Measurements from ENCODE around the gene DTNB.

The DTNB gene

DNA sequence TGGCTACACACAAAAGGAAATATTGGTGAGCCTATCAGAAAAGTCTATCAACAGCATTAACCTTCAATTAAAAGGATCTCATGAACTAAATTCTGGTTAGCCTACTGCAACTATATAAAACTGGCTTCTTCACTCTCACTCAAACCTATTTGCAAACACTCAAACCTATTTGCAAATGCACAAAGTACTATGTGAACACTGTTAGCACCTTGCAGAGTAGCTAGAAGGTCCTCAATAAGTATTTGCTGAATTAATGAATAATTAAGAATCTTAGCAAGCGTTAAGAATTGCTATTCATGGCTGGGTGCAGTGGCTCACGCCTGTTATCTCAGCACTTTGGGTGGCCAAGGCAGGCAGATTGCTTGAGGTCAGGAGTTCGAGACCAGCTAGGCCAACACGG, 150.3 kb downstream of the DTNB start (continued):
- TF ChIP-seq ZBTB1 (tag by site-specific recombination; IDR thresholded peaks at IDR 0.05) (no peak), WT1 (tag by site-specific recombination; IDR thresholded peaks at IDR 0.05) (no peak), ZNF600 (tag by site-specific recombination; IDR thresholded peaks at IDR 0.05) (no peak), ZBTB8A (tag by site-specific recombination; IDR thresholded peaks at IDR 0.05) (no peak), GFI1B (tag by site-specific recombination; IDR thresholded peaks at IDR 0.05) (no peak), ZNF423 (tag by site-specific recombination; IDR thresholded peaks at IDR 0.05) (no peak)
- TF ChIP-seq, protein P1, sequence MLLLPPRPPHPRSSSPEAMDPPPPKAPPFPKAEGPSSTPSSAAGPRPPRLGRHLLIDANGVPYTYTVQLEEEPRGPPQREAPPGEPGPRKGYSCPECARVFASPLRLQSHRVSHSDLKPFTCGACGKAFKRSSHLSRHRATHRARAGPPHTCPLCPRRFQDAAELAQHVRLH (tag by site-specific recombination; IDR thresholded peaks at IDR 0.05) = no peak

DNA sequence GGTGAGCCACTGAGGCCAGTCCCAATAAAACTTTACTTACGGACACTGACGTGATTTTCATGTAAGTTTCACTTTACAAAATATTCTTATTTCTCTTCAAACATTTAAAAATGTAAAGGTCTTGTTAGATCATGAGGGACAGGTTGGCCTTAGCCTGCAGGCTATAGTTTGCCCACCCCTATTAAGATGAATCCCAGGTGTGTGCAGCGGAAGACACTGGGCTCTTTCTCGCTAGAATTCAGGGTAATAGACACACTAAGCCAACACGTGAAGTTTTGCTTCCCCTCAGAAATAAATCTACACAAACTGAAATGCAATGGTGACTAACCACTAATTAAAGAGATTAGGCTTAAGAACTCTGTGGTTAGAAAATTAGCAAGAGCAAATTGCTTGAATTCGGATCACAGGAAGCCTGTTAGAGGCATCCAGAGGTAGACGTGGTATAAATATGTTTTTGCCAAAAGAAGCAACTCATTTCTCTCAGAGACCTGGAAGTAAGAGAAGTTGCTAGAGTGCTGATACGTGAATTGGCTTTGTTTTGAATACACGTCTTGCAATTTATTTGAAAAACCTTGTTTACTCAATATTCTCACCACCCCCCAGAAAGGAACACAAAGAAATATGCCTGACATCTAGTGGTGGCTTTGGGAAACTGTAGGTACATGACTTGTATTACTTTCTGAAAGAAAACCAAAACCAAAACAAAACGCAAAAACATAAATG, 151.6 kb downstream of the DTNB start:
- POLR2A ChIA-PET = no interaction called here
- TF ChIP-seq, protein P1 (tag by site-specific recombination; IDR thresholded peaks at IDR 0.05) = no peak
- peak; percentile 63; the same call in 1 of the 2 replicates for TF ChIP-seq GLIS1 (tag by site-specific recombination; IDR thresholded peaks at IDR 0.05)
- TF ChIP-seq ZNF473 (tag by site-specific recombination; IDR thresholded peaks at IDR 0.05) = no peak
- TF ChIP-seq ZBTB8A (tag by site-specific recombination; IDR thresholded peaks at IDR 0.05) = no peak
- no peak for TF ChIP-seq ZNF335 (tag by site-specific recombination; conservative IDR thresholded peaks at IDR 0.05)
- no peak for TF ChIP-seq ZNF23 (tag by site-specific recombination; IDR thresholded peaks at IDR 0.05; ENCODE audit: borderline replicate concordance)
- TF ChIP-seq ZNF114 (tag by site-specific recombination; IDR thresholded peaks at IDR 0.05) = no peak
- no peak for TF ChIP-seq ZSCAN30 (tag by site-specific recombination; IDR thresholded peaks at IDR 0.05)
- no peak for TF ChIP-seq ZNF112 (tag by site-specific recombination; IDR thresholded peaks at IDR 0.05)
- TF ChIP-seq, protein P2, sequence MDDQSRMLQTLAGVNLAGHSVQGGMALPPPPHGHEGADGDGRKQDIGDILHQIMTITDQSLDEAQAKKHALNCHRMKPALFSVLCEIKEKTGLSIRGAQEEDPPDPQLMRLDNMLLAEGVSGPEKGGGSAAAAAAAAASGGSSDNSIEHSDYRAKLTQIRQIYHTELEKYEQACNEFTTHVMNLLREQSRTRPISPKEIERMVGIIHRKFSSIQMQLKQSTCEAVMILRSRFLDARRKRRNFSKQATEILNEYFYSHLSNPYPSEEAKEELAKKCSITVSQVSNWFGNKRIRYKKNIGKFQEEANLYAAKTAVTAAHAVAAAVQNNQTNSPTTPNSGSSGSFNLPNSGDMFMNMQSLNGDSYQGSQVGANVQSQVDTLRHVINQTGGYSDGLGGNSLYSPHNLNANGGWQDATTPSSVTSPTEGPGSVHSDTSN (CRISPR knock-in tag; IDR thresholded peaks at IDR 0.05) = no peak
- TF ChIP-seq ZNF544 (tag by site-specific recombination; IDR thresholded peaks at IDR 0.05) = no peak
- TF ChIP-seq BCL11A (tag by site-specific recombination; IDR thresholded peaks at IDR 0.05; ENCODE audit: low read depth) = no peak
- peak; percentile 61; the same call in 1 of the 2 replicates for TF ChIP-seq PRDM6 (tag by site-specific recombination; IDR thresholded peaks at IDR 0.05)
- no peak for TF ChIP-seq HIC1 (tag by site-specific recombination; IDR thresholded peaks at IDR 0.05)
- TF ChIP-seq ZNF560 (tag by site-specific recombination; IDR thresholded peaks at IDR 0.05; ENCODE audit: borderline replicate concordance) = no peak
- TF ChIP-seq ZSCAN4 (tag by site-specific recombination; IDR thresholded peaks at IDR 0.05) = no peak
- TF ChIP-seq, protein P3, sequence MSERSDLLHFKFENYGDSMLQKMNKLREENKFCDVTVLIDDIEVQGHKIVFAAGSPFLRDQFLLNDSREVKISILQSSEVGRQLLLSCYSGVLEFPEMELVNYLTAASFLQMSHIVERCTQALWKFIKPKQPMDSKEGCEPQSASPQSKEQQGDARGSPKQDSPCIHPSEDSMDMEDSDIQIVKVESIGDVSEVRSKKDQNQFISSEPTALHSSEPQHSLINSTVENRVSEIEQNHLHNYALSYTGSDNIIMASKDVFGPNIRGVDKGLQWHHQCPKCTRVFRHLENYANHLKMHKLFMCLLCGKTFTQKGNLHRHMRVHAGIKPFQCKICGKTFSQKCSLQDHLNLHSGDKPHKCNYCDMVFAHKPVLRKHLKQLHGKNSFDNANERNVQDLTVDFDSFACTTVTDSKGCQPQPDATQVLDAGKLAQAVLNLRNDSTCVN (tag by site-specific recombination; optimal IDR thresholded peaks at IDR 0.05) = no peak
- no peak for TF ChIP-seq ZNF423 (tag by site-specific recombination; IDR thresholded peaks at IDR 0.05)
- TF ChIP-seq CTCF (tag by site-specific recombination; IDR thresholded peaks at IDR 0.05) = 0 out of 2 replicates have a peak, but pooled peaks have one; percentile 43
- TF ChIP-seq ZNF701 (tag by site-specific recombination; IDR thresholded peaks at IDR 0.05) = no peak
- no peak for TF ChIP-seq ZNF266 (tag by site-specific recombination; IDR thresholded peaks at IDR 0.05; ENCODE audit: low read depth)
- no peak for TF ChIP-seq ZNF433 (tag by site-specific recombination; IDR thresholded peaks at IDR 0.05; ENCODE audit: low read depth)

More for the DNA sequence above, 151.6 kb downstream of the DTNB start:
- no peak overlapping the region for H3K27ac ChIP-seq (ENCODE audit: extremely low read depth, low read depth, low read length)
- H3K4me1 ChIP-seq (ENCODE audit: control insufficient read depth, insufficient read depth, low read length) = peaks cover 2% of the 10 kb centered on the region; the same call in 1 of the 2 replicates
- no peaks in the 10 kb centered on the region; a peak in 1 of 3 replicates for H3K36me3 ChIP-seq (ENCODE audit: control insufficient read depth in 2 of 2, insufficient read depth in 1 of 2, low read length in 2 of 2)
- no peak overlapping the region for H3K4me3 ChIP-seq (ENCODE audit: low read depth, low read length)
- no peaks in the 10 kb centered on the region for H3K9me3 ChIP-seq (ENCODE audit: control insufficient read depth, insufficient read depth, low read depth, low read length)
- CTCF ChIA-PET = interaction anchor here (0.7 to 0.8 kb wide), 2 partner anchors 14 to 163 kb away, joined by 3 to 4 read pairs; no protein-coding TSS in a partner anchor
